Kidney glomerular epithelial cell (primary cell): Measurements from ENCODE around the gene TNNT3.

Experiments
- DNase-seq: peaks from one replicate; lab custom pipeline; 2025; lab: John Stamatoyannopoulos, UW

TNNT3 gene

DNA sequence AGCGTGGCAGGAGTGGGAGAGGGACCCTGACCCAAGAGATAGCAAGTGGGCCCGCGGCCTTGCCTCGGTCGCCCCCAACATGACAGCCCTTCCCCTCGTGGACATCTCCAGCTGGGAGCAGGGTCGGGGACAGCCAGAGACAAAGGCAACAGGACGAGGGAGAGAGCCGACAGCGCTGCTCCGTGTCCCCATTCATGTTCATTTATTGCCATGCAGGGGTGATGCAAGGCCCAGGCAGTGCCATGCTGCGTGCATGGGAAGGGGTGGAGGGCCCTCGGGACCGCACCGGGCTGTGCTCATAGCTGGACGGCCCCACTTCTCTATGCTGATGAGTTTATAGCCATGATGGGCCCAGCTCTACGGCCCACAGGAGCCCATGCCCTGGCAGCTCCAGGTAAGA lies 40.3 kb downstream of the TNNT3 start:
- no peak for DNase-seq

DNA sequence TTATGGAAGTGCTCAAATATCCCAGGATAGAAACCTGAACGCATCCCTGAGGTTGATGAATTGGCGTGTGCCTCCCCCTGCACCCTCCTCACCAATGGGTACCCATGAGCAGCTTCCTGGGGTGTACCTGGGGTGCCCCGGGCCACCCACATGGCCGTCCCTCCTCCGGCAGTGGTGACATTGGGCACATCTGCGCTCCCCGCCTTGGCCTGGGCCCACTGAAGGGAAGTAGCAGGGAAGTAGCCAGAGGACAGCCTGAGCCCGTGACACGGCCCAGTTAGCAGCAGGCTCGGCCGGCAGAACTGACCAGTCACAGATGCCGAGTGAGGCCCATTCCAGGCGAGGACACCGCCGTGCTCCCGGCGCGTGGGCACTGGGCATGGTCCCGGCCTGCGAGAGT lies 44.4 kb downstream of the TNNT3 start:
- no peak for DNase-seq

GRCh38 chr11:1964348-1964747 lies 44.8 kb downstream of the TNNT3 start:
- DNase-seq: no peak

DNA sequence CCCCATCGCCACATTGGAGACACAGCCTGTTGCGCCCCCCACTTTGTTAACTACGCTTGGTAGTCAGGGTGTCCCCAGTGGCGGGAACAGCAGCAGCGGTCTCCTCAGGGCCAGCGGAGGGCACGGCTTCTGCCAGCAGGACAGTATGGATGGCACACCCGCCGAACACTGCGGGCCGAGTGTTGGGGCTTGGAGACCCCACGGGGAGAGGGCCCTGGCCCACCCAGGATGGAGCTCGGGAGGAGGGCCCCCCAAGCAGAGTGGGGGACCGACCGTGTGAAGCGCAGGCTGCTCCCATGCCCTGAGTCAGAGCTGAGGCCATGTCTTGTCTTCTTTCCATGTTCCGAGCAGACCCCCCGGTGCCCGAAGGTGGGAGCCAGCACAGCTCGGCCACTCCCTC lies 45.5 kb downstream of the TNNT3 start:
- no peak for DNase-seq

GRCh38 chr11:1966531-1966930 lies 47.0 kb downstream of the TNNT3 start:
- DNase-seq: no peak

- no peak for DNase-seq
These were observed 48.2 kb downstream of the TNNT3 start for GRCh38 chr11:1967641-1968225.

- no peak for DNase-seq
These were observed 49.0 kb downstream of the TNNT3 start for GRCh38 chr11:1968454-1969002.

DNA sequence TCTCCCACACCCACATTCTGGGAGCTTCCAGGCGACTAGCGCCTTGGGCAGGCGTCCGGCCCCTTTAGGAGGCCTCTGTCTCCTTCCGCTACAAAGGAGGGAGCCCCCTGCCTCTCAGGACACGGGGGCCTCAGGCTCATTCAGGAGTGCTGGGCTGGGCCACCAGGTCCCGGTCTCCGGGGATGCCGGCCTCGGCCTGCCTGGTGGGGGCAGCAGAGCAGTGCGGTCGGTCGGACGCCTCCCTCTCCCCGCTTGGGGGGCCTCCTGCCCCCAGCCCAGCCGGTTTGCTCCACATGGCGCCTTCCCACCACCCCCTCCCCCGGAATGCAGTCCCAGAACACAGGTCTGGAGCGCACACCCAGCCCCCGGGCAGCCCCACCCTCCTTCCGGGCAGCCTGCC lies 49.5 kb downstream of the TNNT3 start:
- DNase-seq: no peak

GRCh38 chr11:1969776-1970175 lies 50.3 kb downstream of the TNNT3 start:
- DNase-seq: no peak

- DNase-seq: no peak
These were observed 51.5 kb downstream of the TNNT3 start for GRCh38 chr11:1970956-1971355.

- DNase-seq: no peak
These were observed 55.7 kb downstream of the TNNT3 start for GRCh38 chr11:1975185-1975584.

GRCh38 chr11:1978720-1979473 lies 59.4 kb downstream of the TNNT3 start:
- DNase-seq: no peak

DNA sequence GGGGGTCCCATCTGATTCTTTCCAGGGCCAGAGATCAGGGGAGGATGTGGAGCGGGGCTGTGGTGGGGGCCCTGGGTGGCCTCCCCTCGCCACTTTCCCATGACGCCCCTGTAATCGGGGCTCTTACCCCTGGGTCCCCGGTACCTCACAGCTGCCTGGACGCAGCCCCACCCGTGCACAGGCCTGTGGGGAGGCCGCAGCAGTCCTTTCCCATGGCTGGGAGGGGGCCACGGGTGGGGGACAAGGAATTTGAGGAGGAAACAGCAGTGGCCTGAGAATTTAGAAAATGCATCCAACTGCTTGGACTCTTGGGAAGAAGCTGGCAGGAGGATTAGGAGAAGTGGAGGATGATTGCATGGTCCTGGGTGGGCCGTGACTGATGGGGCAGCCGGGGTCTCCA lies 60.1 kb downstream of the TNNT3 start:
- DNase-seq: no peak

GRCh38 chr11:1982873-1983600 lies 63.5 kb downstream of the TNNT3 start:
- no peak for DNase-seq

- DNase-seq: no peak
These were observed 64.1 kb downstream of the TNNT3 start for GRCh38 chr11:1983601-1983961.

DNA sequence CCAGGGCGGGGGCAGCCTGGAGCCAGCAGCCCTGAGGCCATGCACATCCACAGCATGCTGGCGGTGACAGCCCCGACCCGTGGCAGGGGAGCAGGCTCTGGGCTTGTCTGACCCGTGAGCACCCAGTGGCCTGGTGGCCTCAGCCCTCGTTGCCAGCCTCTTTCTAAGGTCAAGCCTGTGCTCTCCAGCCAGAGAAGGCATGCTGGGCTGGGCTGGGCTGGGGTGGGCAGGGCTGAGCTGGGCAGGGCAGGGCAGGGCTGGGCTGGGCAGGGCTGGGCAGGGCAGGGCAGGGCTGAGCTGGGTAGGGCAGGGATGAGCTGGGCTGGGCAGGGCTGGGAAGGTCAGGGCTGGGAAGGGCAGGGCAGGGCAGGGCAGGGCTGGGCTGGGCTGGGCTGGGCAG lies 67.5 kb downstream of the TNNT3 start:
- no peak for DNase-seq

DNA sequence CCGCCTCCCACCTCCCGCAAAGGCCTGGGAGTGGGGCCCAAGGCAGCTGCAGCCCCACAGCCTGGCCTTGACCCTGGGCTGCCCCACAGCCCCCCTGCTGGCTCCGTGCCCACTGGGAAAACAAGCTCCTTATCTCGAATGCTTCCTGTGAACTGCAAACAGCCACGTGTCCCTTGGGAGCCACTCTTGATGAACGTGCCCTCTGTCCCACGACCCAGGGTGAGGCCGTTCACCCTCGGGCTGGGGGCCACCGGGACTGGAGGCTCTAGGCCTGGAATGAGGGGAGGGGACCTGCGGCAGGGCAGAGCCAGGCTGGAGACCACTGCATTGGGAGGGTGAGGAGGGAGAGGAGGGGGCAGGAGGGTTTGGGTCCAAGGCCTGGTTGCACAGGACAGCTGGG lies 68.7 kb downstream of the TNNT3 start:
- no peak for DNase-seq
